ENCODE data around the gene SHROOM3. TPM values are rescaled to one million over a fixed set of nuclear protein-coding genes. Genes with fewer than 3 reads are reported as not detected.

Gene SHROOM3
- total and polyA plus RNA-seq, 2 donors (not counting 1 experiment from before 2014, with no cell fraction given) = 0.91 to 1.5 TPM

DNA sequence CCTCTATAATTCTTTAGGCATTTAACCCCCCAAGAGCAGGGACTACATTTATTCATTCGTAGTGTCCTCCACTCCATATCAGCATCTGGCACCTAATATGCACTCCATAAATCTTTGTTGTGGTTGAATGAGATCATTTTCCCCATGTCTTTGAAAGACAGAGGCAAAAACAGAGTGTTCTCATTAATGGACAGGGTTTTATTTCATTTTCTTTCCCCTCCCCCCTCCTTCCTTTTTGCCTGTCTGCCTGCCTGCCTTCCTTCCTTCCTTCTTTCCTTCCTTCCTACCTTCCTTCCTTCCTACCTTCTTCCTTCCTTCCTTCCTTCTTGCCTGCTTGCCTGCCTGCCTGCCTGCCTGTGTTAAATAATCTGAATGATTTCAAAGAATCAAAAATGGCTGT, 83.2 kb downstream of the SHROOM3 start:
- TF ChIP-seq, protein P1, sequence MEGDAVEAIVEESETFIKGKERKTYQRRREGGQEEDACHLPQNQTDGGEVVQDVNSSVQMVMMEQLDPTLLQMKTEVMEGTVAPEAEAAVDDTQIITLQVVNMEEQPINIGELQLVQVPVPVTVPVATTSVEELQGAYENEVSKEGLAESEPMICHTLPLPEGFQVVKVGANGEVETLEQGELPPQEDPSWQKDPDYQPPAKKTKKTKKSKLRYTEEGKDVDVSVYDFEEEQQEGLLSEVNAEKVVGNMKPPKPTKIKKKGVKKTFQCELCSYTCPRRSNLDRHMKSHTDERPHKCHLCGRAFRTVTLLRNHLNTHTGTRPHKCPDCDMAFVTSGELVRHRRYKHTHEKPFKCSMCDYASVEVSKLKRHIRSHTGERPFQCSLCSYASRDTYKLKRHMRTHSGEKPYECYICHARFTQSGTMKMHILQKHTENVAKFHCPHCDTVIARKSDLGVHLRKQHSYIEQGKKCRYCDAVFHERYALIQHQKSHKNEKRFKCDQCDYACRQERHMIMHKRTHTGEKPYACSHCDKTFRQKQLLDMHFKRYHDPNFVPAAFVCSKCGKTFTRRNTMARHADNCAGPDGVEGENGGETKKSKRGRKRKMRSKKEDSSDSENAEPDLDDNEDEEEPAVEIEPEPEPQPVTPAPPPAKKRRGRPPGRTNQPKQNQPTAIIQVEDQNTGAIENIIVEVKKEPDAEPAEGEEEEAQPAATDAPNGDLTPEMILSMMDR (IDR thresholded peaks at IDR 0.05) = no peak
- TF ChIP-seq EZH2 (IDR thresholded peaks at IDR 0.05; ENCODE audit: borderline replicate concordance, insufficient read depth, low read depth, low read length, poor library complexity, severe bottlenecking) = no peak

DNA sequence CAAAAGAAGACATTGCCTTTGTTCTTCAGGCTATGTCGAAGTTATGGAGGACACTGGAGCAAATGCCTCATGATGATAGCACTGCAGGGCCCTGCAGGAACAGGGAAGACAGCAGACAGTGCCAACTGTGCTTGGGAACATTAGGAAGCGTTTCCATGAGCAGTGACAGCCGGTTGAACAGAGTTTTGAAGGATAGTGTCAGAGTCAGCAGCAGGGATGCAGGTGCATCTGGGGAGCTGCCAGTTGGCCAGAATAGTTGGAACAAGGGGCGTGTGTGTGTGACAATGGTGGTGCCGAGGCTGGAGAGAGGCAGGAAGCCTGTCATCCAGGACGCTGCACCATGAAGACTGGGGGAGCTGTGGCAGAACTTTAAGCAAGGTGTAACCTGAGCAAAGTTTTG, 88.6 kb downstream of the SHROOM3 start:
- no peak for TF ChIP-seq EZH2 (IDR thresholded peaks at IDR 0.05; ENCODE audit: borderline replicate concordance, insufficient read depth, low read depth, low read length, poor library complexity, severe bottlenecking)
- TF ChIP-seq, protein P1 (IDR thresholded peaks at IDR 0.05) = no peak
- H2AFZ ChIP-seq (ENCODE audit: insufficient read depth, low read depth, low read length, poor library complexity, severe bottlenecking) = no peak overlapping the region
- ChIA-PET CTCF (no interaction called here), POLR2A (no interaction called here)
- Mint-ChIP-seq H3K4me1 (no peaks in the 10 kb centered on the region), H3K9me3 (ENCODE audit: insufficient read depth) (no peaks in the 10 kb centered on the region), H3K27ac (no peak overlapping the region), H3K27me3 (peaks cover 13% of the 10 kb centered on the region), H3K4me3 (no peak overlapping the region)
- no peaks in the 10 kb centered on the region for H3K4me1 ChIP-seq (ENCODE audit: control insufficient read depth in 2 of 2, insufficient read depth in 2 of 2, low read length in 2 of 2)
- H3K36me3 ChIP-seq (replicated peaks in 1 of 2; ENCODE audit: control extremely low read depth in 1 of 2, control insufficient read depth in 1 of 2, extremely low read depth in 1 of 2, insufficient read depth in 2 of 2, low read length in 1 of 2) = no peaks in the 10 kb centered on the region
- no peaks in the 10 kb centered on the region for H3K79me2 ChIP-seq (ENCODE audit: control insufficient read depth, insufficient read depth, low read length)
- H4K20me1 ChIP-seq (ENCODE audit: control insufficient read depth, insufficient read depth, low read length, poor library complexity, severe bottlenecking) = no peaks in the 10 kb centered on the region
- ATAC-seq (ENCODE audit: low read depth) (no peak), DNase-seq (no peak)
- H3K4me3 ChIP-seq (ENCODE audit: control extremely low read depth in 1 of 5, extremely low read depth in 1 of 5, insufficient read depth in 1 of 5, low read depth in 2 of 5, low read length in 4 of 5) = no peak overlapping the region
- H3K9me3 ChIP-seq (ENCODE audit: control extremely low read depth in 1 of 3, control insufficient read depth in 2 of 3, insufficient read depth in 1 of 3, low read length in 2 of 3) = no peaks in the 10 kb centered on the region
- no peak overlapping the region for H3K27ac ChIP-seq (ENCODE audit: low read length in 2 of 2)
- no peak overlapping the region for H3K4me2 ChIP-seq (replicated peaks; ENCODE audit: low read depth, low read length, poor library complexity, severe bottlenecking)
- H3K9ac ChIP-seq (ENCODE audit: low read length) = no peak overlapping the region
- intact Hi-C loops (cut with micrococcal nuclease) = no loop called here
- WGBS (ENCODE audit: insufficient coverage) = 86% methylated on average over 6 of the region's 6 CpGs
- H3K27me3 ChIP-seq (replicated peaks in 1 of 4; ENCODE audit: control extremely low read depth in 1 of 4, control insufficient read depth in 3 of 4, insufficient read depth in 4 of 4, low read length in 3 of 4) = no peaks in the 10 kb centered on the region

More for the DNA sequence above, 83.2 kb downstream of the SHROOM3 start:
- intact Hi-C loops (cut with micrococcal nuclease) = no loop called here
- H3K27me3 ChIP-seq (replicated peaks in 1 of 4; ENCODE audit: control extremely low read depth in 1 of 4, control insufficient read depth in 3 of 4, insufficient read depth in 4 of 4, low read length in 3 of 4) = no peaks in the 10 kb centered on the region
- no peak overlapping the region for H2AFZ ChIP-seq (ENCODE audit: insufficient read depth, low read depth, low read length, poor library complexity, severe bottlenecking)
- H3K79me2 ChIP-seq (ENCODE audit: control insufficient read depth, insufficient read depth, low read length) = no peaks in the 10 kb centered on the region
- no peaks in the 10 kb centered on the region for H3K9me3 Mint-ChIP-seq (ENCODE audit: insufficient read depth)
- H3K27ac Mint-ChIP-seq = no peak overlapping the region
- H3K4me3 ChIP-seq (ENCODE audit: control extremely low read depth in 1 of 5, extremely low read depth in 1 of 5, insufficient read depth in 1 of 5, low read depth in 2 of 5, low read length in 4 of 5) = no peak overlapping the region
- H3K27ac ChIP-seq (ENCODE audit: low read length in 2 of 2) = no peak overlapping the region
- ChIA-PET CTCF (interaction anchor here (0.6 kb wide), 1 partner anchor 134 kb away, joined by 4 read pairs; no protein-coding TSS in a partner anchor), POLR2A (no interaction called here)
- H3K4me1 ChIP-seq (ENCODE audit: control insufficient read depth in 2 of 2, insufficient read depth in 2 of 2, low read length in 2 of 2) = no peaks in the 10 kb centered on the region
- no peak for DNase-seq
- H4K20me1 ChIP-seq (ENCODE audit: control insufficient read depth, insufficient read depth, low read length, poor library complexity, severe bottlenecking) = no peaks in the 10 kb centered on the region
- no peaks in the 10 kb centered on the region for H3K27me3 Mint-ChIP-seq
- no peaks in the 10 kb centered on the region for H3K36me3 ChIP-seq (replicated peaks in 1 of 2; ENCODE audit: control extremely low read depth in 1 of 2, control insufficient read depth in 1 of 2, extremely low read depth in 1 of 2, insufficient read depth in 2 of 2, low read length in 1 of 2)
- H3K4me1 Mint-ChIP-seq = no peaks in the 10 kb centered on the region
- WGBS (ENCODE audit: insufficient coverage) = no CpG with 5 or more reads among the region's 1 CpG
- no peak for ATAC-seq (ENCODE audit: low read depth)
- no peak overlapping the region for H3K4me3 Mint-ChIP-seq
- no peaks in the 10 kb centered on the region for H3K9me3 ChIP-seq (ENCODE audit: control extremely low read depth in 1 of 3, control insufficient read depth in 2 of 3, insufficient read depth in 1 of 3, low read length in 2 of 3)
- H3K4me2 ChIP-seq (replicated peaks; ENCODE audit: low read depth, low read length, poor library complexity, severe bottlenecking) = no peak overlapping the region
- no peak overlapping the region for H3K9ac ChIP-seq (ENCODE audit: low read length)
